HCT116 (cell line): Measurements from ENCODE around the gene C3orf20. TPM values are rescaled to one million over a fixed set of nuclear protein-coding genes. Genes with fewer than 3 reads are reported as not detected.

Experiments used
- ATAC-seq: fragments of 200-7000 bp; cut with Tn5 transposase; 2 replicates; pipeline ENCODE4 v1.9.1; 2020; ENCODE audit warnings: mild to moderate bottlenecking, moderate library complexity
- BruUV-seq: library from RNA; stranded (reverse); fragments of 400-500 nt; replicated peaks from 2 replicates; lab custom pipeline; 2021; lab: Mats Ljungman, UMichigan
- CTCF ChIA-PET: fragments of 300-600 bp; sonication (Branson Sonifier 250); formaldehyde crosslinking; loops from one replicate; lab custom pipeline; 2021; ENCODE audit warnings: antibody characterized with exemption; lab: Charles Lee
- POLR2A ChIA-PET: fragments of 300-600, 350-600 bp; sonication (Branson Sonifier 250); formaldehyde crosslinking; loops from one replicate; lab custom pipeline; 2021; ENCODE audit warnings: antibody characterized with exemption; lab: Charles Lee
- RAD21 ChIA-PET, 2 experiments: fragments of 300-600 bp; sonication (Branson Sonifier 250); formaldehyde crosslinking; loops; one replicate each; lab custom pipeline; 2023; ENCODE audit warnings: low total read pairs in 2 of 2; ENCODE audit not compliant: uncharacterized antibody in 2 of 2, unreplicated experiment in 2 of 2, low non-redundant PET in 1 of 2; lab: Charles Lee
- DNase-seq: peaks from one replicate; pipeline ENCODE4 v3.0.0-alpha.2; 2010; ENCODE audit warnings: low read depth, low spot score
- H2AFZ ChIP-seq: fragments of 200-600 bp; shearing (Covaris generic), sonication (generic); 2 replicates; pipeline ENCODE4 v1.6.1; 2017; ENCODE audit warnings: low read depth, mixed run types, mixed read lengths, antibody characterized with exemption, low read length; ENCODE audit not compliant: poor library complexity, severe bottlenecking
- H3K27ac ChIP-seq: 2 replicates; pipeline ENCODE4 v1.5.1; 2012; ENCODE audit warnings: low read depth, low read length
- H3K27me3 ChIP-seq: fragments of 200-600 bp; sonication (generic); 2 replicates; pipeline ENCODE4 v1.6.1; 2016; ENCODE audit warnings: mixed run types, low read length, mixed read lengths; ENCODE audit not compliant: insufficient read depth
- H3K36me3 ChIP-seq, 2 experiments: fragments of 200-500 bp in 1 of 2; fragments of 200-600 bp in 1 of 2; sonication (Bioruptor generic) in 1 of 2; sonication (generic) in 1 of 2; 2 replicates each; pipeline versions ENCODE4 v1.5.1 to v1.6.1; 2014 to 2016; ENCODE audit warnings: low read length in 2 of 2, inconsistent platforms in 1 of 2, mixed read lengths in 1 of 2, mixed run types in 1 of 2; ENCODE audit not compliant: insufficient read depth in 2 of 2, control insufficient read depth in 1 of 2
- H3K4me1 ChIP-seq, 2 experiments: fragments of 200-600 bp in 1 of 2; sonication (generic) in 1 of 2; 2 replicates each; pipeline versions ENCODE4 v1.5.1 to v1.6.1; 2012 to 2017; ENCODE audit warnings: low read length in 2 of 2, inconsistent platforms in 1 of 2, mild to moderate bottlenecking in 1 of 2, mixed read lengths in 1 of 2, mixed run types in 1 of 2, moderate library complexity in 1 of 2; ENCODE audit not compliant: insufficient read depth in 2 of 2, control insufficient read depth in 1 of 2
- H3K4me2 ChIP-seq: fragments of 200-600 bp; sonication (generic); 2 replicates; pipeline ENCODE4 v1.6.1; 2017; ENCODE audit warnings: mixed run types, low read length, mixed read lengths
- H3K4me3 ChIP-seq, 2 experiments: fragments of 200-600 bp in 1 of 2; sonication (generic) in 1 of 2; replicated peaks in 1 of 2; 2 replicates each; pipeline ENCODE4 v1.5.1; 2011 to 2016; ENCODE audit warnings: low read length in 2 of 2, control low read depth in 1 of 2, low read depth in 1 of 2, mild to moderate bottlenecking in 1 of 2, mixed read lengths in 1 of 2, mixed run types in 1 of 2
- H3K79me2 ChIP-seq: fragments of 200-600 bp; sonication (generic); 2 replicates; pipeline ENCODE4 v1.6.1; 2017; ENCODE audit warnings: mild to moderate bottlenecking, mixed run types, low read length, moderate library complexity, mixed read lengths; ENCODE audit not compliant: insufficient read depth
- H3K9ac ChIP-seq: fragments of 200-600 bp; sonication (generic); 2 replicates; pipeline ENCODE4 v1.6.1; 2016; ENCODE audit warnings: low read length, mixed read lengths
- H3K9me2 ChIP-seq: fragments of 200-600 bp; sonication (generic), shearing (Covaris generic); 2 replicates; pipeline ENCODE4 v1.6.1; 2017; ENCODE audit warnings: mixed run types, mild to moderate bottlenecking, moderate library complexity; ENCODE audit not compliant: insufficient read depth
- H3K9me3 ChIP-seq, 2 experiments: fragments of 200-500 bp in 1 of 2; fragments of 200-600 bp in 1 of 2; sonication (Bioruptor generic) in 1 of 2; sonication (generic) in 1 of 2; 2 replicates each; pipeline ENCODE4 v1.6.1; 2014 to 2017; ENCODE audit warnings: low read length in 2 of 2, mixed read lengths in 2 of 2, inconsistent platforms in 1 of 2, low read depth in 1 of 2, mild to moderate bottlenecking in 1 of 2, mixed run types in 1 of 2, moderate library complexity in 1 of 2; ENCODE audit not compliant: control insufficient read depth in 1 of 2, insufficient read depth in 1 of 2
- H4K20me1 ChIP-seq: fragments of 200-600 bp; sonication (generic), shearing (Covaris generic); 2 replicates; pipeline ENCODE4 v1.6.1; 2017; ENCODE audit warnings: mixed run types, mild to moderate bottlenecking, moderate library complexity; ENCODE audit not compliant: insufficient read depth
- CBX3 ChIP-seq: IDR thresholded peaks from 2 replicates; pipeline ENCODE4 v1.6.1; 2012; ENCODE audit warnings: low read depth
- CEBPB ChIP-seq: IDR thresholded peaks from 2 replicates; pipeline ENCODE4 v1.6.1; 2012; ENCODE audit warnings: low read depth
- EGR1 ChIP-seq: IDR thresholded peaks from 2 replicates; pipeline ENCODE4 v1.6.1; 2012; ENCODE audit warnings: low read depth
- ELF1 ChIP-seq: IDR thresholded peaks from 2 replicates; pipeline ENCODE4 v1.6.1; 2012; ENCODE audit warnings: low read depth, borderline replicate concordance
- SIN3A ChIP-seq: IDR thresholded peaks from 2 replicates; pipeline ENCODE4 v1.6.1; 2012; ENCODE audit warnings: low read depth
- SRF ChIP-seq: IDR thresholded peaks from 2 replicates; pipeline ENCODE4 v1.6.1; 2012; ENCODE audit warnings: low read depth
- YY1 ChIP-seq: IDR thresholded peaks from 2 replicates; pipeline ENCODE4 v1.6.1; 2011; ENCODE audit warnings: low read length, low read depth, moderate library complexity, mild to moderate bottlenecking; ENCODE audit not compliant: insufficient replicate concordance; ENCODE audit errors: extremely low read depth
- ZFX ChIP-seq: fragments of 450-650 bp; IDR thresholded peaks from 2 replicates; pipeline ENCODE4 v1.6.1; 2017
- intact Hi-C: fragments of 100-400 bp; cut with micrococcal nuclease; formaldehyde crosslinking; loops from 2 replicates; pipeline ENCODE4 v1.10.0; 2022
- total RNA-seq: library from RNA; stranded (reverse); gene quantifications from one replicate; pipeline ENCODE4 v1.2.1, GENCODE V29; 2021; ENCODE audit not compliant: unreplicated experiment
- TF ChIP-seq, protein P1 (sequence below): IDR thresholded peaks from 2 replicates; pipeline ENCODE4 v1.6.1; 2012
- TF ChIP-seq, protein P2 (sequence below): IDR thresholded peaks from 2 replicates; pipeline ENCODE4 v1.6.1; 2012; ENCODE audit warnings: low read depth
- TF ChIP-seq, protein P3 (sequence below): IDR thresholded peaks from 2 replicates; pipeline ENCODE4 v1.6.1; 2012
- TF ChIP-seq, protein P4 (sequence below): IDR thresholded peaks from 2 replicates; pipeline ENCODE4 v1.6.1; 2011; ENCODE audit warnings: mild to moderate bottlenecking, low read length, moderate library complexity; ENCODE audit not compliant: insufficient replicate concordance; ENCODE audit errors: extremely low read depth

The C3orf20 gene
- total RNA-seq, 1 experiment from 2014 or later: 0.20 TPM

DNA sequence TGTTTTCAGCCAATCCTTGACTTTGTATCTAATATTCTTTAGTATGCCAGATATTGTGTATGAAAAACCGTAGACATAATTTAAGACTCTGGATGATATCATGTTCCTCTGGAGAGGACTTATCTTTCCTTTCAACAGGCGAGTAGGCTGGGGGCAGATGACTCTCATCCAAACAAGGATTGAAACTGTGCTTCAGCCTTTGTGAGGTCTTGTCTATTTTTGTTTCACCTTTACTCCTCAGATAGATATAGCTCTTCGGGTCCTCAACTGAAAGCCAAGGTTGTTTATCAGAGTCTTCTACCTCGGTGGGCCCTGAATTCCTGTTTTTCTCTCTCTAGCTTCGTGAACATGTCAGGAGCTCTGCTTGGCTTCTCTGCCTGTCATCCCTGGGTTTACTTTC, 66.0 kb downstream of the C3orf20 start:
- H3K4me3 ChIP-seq: no peak overlapping the region
- H3K36me3 ChIP-seq: no peaks in the 10 kb centered on the region
- ATAC-seq (no peak), DNase-seq (no peak)
- RAD21 ChIA-PET: no interaction called here
- BruUV-seq: no TSS peak
- H2AFZ ChIP-seq: no peak overlapping the region
- no peaks in the 10 kb centered on the region for H3K4me1 ChIP-seq
- TF ChIP-seq CBX3 (no peak), EGR1 (no peak), ELF1 (no peak), SRF (no peak), CEBPB (no peak), YY1 (no peak), SIN3A (no peak), ZFX (no peak)
- TF ChIP-seq, protein P1, sequence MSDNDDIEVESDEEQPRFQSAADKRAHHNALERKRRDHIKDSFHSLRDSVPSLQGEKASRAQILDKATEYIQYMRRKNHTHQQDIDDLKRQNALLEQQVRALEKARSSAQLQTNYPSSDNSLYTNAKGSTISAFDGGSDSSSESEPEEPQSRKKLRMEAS: no peak
- TF ChIP-seq, protein P2, sequence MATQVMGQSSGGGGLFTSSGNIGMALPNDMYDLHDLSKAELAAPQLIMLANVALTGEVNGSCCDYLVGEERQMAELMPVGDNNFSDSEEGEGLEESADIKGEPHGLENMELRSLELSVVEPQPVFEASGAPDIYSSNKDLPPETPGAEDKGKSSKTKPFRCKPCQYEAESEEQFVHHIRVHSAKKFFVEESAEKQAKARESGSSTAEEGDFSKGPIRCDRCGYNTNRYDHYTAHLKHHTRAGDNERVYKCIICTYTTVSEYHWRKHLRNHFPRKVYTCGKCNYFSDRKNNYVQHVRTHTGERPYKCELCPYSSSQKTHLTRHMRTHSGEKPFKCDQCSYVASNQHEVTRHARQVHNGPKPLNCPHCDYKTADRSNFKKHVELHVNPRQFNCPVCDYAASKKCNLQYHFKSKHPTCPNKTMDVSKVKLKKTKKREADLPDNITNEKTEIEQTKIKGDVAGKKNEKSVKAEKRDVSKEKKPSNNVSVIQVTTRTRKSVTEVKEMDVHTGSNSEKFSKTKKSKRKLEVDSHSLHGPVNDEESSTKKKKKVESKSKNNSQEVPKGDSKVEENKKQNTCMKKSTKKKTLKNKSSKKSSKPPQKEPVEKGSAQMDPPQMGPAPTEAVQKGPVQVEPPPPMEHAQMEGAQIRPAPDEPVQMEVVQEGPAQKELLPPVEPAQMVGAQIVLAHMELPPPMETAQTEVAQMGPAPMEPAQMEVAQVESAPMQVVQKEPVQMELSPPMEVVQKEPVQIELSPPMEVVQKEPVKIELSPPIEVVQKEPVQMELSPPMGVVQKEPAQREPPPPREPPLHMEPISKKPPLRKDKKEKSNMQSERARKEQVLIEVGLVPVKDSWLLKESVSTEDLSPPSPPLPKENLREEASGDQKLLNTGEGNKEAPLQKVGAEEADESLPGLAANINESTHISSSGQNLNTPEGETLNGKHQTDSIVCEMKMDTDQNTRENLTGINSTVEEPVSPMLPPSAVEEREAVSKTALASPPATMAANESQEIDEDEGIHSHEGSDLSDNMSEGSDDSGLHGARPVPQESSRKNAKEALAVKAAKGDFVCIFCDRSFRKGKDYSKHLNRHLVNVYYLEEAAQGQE: no peak
- TF ChIP-seq, protein P3, sequence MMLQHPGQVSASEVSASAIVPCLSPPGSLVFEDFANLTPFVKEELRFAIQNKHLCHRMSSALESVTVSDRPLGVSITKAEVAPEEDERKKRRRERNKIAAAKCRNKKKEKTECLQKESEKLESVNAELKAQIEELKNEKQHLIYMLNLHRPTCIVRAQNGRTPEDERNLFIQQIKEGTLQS: no peak
- TF ChIP-seq, protein P4, sequence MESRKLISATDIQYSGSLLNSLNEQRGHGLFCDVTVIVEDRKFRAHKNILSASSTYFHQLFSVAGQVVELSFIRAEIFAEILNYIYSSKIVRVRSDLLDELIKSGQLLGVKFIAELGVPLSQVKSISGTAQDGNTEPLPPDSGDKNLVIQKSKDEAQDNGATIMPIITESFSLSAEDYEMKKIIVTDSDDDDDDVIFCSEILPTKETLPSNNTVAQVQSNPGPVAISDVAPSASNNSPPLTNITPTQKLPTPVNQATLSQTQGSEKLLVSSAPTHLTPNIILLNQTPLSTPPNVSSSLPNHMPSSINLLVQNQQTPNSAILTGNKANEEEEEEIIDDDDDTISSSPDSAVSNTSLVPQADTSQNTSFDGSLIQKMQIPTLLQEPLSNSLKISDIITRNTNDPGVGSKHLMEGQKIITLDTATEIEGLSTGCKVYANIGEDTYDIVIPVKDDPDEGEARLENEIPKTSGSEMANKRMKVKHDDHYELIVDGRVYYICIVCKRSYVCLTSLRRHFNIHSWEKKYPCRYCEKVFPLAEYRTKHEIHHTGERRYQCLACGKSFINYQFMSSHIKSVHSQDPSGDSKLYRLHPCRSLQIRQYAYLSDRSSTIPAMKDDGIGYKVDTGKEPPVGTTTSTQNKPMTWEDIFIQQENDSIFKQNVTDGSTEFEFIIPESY: no peak
- H3K27ac ChIP-seq: no peak overlapping the region
- CTCF ChIA-PET: no interaction called here
- no peak overlapping the region for H3K9ac ChIP-seq
- H3K27me3 ChIP-seq: no peaks in the 10 kb centered on the region
- intact Hi-C loops: no loop called here
- H4K20me1 ChIP-seq: no peaks in the 10 kb centered on the region
- no peaks in the 10 kb centered on the region for H3K9me3 ChIP-seq
- no peaks in the 10 kb centered on the region for H3K9me2 ChIP-seq
- H3K4me2 ChIP-seq: no peak overlapping the region
- POLR2A ChIA-PET: no interaction called here
- no peaks in the 10 kb centered on the region for H3K79me2 ChIP-seq
